Measurements from ENCODE around the gene TRPM8.

TRPM8 gene

GRCh38 chr2:233966388-233966787 is 49.2 kb downstream of the TRPM8 start:
- TF ChIP-seq CSRNP3 (CRISPR knock-in tag; IDR thresholded peaks at IDR 0.05) (no peak), TOX (CRISPR knock-in tag; IDR thresholded peaks at IDR 0.05; ENCODE audit: borderline replicate concordance) (no peak), ISL1 (CRISPR knock-in tag; IDR thresholded peaks at IDR 0.05) (no peak), TSHZ2 (CRISPR knock-in tag; IDR thresholded peaks at IDR 0.05) (no peak), PPARA (CRISPR knock-in tag; IDR thresholded peaks at IDR 0.05; ENCODE audit: borderline replicate concordance) (no peak), PATZ1 (CRISPR knock-in tag; IDR thresholded peaks at IDR 0.05; ENCODE audit: borderline replicate concordance) (no peak), ZNF8 (CRISPR knock-in tag; IDR thresholded peaks at IDR 0.05) (no peak)
- no peak for ATAC-seq

GRCh38 chr2:233967164-233967563 is 50.0 kb downstream of the TRPM8 start:
- ATAC-seq: no peak
- TF ChIP-seq ZNF70 (CRISPR knock-in tag; IDR thresholded peaks at IDR 0.05) (no peak), ZC3H10 (CRISPR knock-in tag; IDR thresholded peaks at IDR 0.05) (no peak), SNAI2 (CRISPR knock-in tag; IDR thresholded peaks at IDR 0.05) (no peak), TSHZ2 (CRISPR knock-in tag; IDR thresholded peaks at IDR 0.05) (no peak), ZFP30 (CRISPR knock-in tag; IDR thresholded peaks at IDR 0.05) (no peak), CSRNP3 (CRISPR knock-in tag; IDR thresholded peaks at IDR 0.05) (no peak), TOX (CRISPR knock-in tag; IDR thresholded peaks at IDR 0.05; ENCODE audit: borderline replicate concordance) (no peak), RARB (CRISPR knock-in tag; IDR thresholded peaks at IDR 0.05) (no peak), BACH2 (CRISPR knock-in tag; IDR thresholded peaks at IDR 0.05; ENCODE audit: borderline replicate concordance) (no peak), ZNF565 (CRISPR knock-in tag; conservative IDR thresholded peaks at IDR 0.05; ENCODE audit: low read depth) (no peak), ISL1 (CRISPR knock-in tag; IDR thresholded peaks at IDR 0.05) (no peak), ZNF8 (CRISPR knock-in tag; IDR thresholded peaks at IDR 0.05) (no peak), OSR1 (CRISPR knock-in tag; IDR thresholded peaks at IDR 0.05) (no peak), CSDC2 (CRISPR knock-in tag; IDR thresholded peaks at IDR 0.05) (no peak)

GRCh38 chr2:233968556-233968955 is 51.4 kb downstream of the TRPM8 start:
- ATAC-seq: no peak
- no peak for TF ChIP-seq PATZ1 (CRISPR knock-in tag; IDR thresholded peaks at IDR 0.05; ENCODE audit: borderline replicate concordance)
- no peak for TF ChIP-seq ZC3H10 (CRISPR knock-in tag; IDR thresholded peaks at IDR 0.05)
- no peak for TF ChIP-seq CSRNP3 (CRISPR knock-in tag; IDR thresholded peaks at IDR 0.05)
- no peak for TF ChIP-seq ZNF565 (CRISPR knock-in tag; conservative IDR thresholded peaks at IDR 0.05; ENCODE audit: low read depth)
- no peak for TF ChIP-seq ARNTL (CRISPR knock-in tag; IDR thresholded peaks at IDR 0.05; ENCODE audit: borderline replicate concordance, low read depth)
- TF ChIP-seq ZNF70 (CRISPR knock-in tag; IDR thresholded peaks at IDR 0.05): no peak
- TF ChIP-seq RARB (CRISPR knock-in tag; IDR thresholded peaks at IDR 0.05): no peak
- TF ChIP-seq ISL1 (CRISPR knock-in tag; IDR thresholded peaks at IDR 0.05): no peak
- TF ChIP-seq SNAI2 (CRISPR knock-in tag; IDR thresholded peaks at IDR 0.05): no peak
- TF ChIP-seq PPARA (CRISPR knock-in tag; IDR thresholded peaks at IDR 0.05; ENCODE audit: borderline replicate concordance): no peak
- TF ChIP-seq OSR1 (CRISPR knock-in tag; IDR thresholded peaks at IDR 0.05): no peak
- no peak for TF ChIP-seq TSHZ2 (CRISPR knock-in tag; IDR thresholded peaks at IDR 0.05)
